GM18873 (cell line): Measurements from ENCODE around the gene ALDH3A1.

Experiments used
- ATAC-seq: cut with Tn5 transposase; IDR thresholded peaks from one replicate; pipeline ENCODE4 v1.9.1; 2021; ENCODE audit warnings: mild to moderate bottlenecking, moderate library complexity, moderate number of reproducible peaks; ENCODE audit not compliant: unreplicated experiment, low FRiP score

The ALDH3A1 gene

DNA sequence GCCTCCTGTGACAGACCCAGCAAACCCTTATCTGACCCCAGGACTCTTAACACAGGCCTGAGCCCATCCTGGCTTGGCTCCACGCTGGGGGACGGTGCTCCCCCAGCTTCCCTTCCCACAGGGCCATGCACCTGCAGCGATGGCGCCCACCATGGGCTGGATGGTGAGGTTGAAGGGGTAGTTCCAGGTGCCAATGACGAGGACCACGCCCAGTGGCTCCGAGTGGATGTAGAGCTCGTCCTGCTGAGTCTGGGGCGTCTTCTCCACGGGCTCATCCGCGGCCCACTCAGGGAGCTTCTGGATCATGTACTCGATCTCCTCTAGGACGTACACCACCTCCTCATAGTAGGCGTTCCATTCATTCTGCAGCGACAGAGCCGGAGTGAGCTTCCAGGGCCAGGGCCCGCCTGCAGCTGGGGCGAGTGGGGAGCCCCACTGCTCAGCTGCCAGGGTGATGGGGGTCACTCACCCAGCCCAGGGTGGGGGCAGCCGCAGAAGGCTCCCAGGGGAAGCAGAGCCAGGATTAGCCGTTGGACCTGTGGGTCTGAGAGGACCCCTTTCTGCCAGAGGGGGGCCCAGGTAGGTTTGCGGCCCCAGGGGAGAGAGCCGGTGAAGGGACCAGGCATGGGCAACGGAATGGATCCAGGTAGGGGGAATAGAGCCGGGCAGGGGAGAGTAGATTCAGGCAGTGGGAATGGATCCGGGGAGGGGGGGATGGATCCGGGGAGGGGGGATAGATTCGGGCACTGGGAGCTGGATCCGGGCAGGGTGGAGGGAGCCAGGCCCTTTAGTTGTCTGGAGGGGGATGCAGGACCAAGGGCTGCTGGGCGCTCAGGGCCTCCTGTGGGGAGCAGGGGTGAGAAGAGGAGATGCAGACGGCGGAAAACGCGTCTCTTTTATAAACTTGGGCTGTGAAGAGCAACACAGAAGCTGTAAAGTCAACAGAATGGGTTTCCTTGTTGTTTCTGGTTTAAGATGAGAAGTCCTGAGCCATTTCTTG is 4.7 kb downstream of the ALDH3A1 start:
- ATAC-seq, result no peak

DNA sequence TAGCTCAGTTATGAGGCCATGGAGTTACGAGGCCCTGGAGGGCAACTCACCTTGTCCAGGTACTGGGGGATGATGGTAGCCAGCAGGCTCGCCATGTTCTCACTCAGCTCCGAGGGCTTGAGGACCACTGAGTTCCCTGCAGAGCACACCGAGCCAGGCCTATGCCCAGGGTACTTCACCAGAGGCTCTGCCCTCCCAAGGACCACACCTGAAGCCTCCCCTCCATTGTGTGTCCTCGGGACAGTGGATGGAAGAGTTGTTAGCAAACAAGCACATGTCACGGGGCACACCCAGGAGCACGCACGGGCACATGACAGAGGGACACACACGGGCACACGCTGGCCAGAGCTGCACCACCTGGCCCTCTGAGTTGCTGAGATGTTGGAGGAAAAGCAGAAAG is 5.6 kb downstream of the ALDH3A1 start:
- ATAC-seq, result no peak

DNA sequence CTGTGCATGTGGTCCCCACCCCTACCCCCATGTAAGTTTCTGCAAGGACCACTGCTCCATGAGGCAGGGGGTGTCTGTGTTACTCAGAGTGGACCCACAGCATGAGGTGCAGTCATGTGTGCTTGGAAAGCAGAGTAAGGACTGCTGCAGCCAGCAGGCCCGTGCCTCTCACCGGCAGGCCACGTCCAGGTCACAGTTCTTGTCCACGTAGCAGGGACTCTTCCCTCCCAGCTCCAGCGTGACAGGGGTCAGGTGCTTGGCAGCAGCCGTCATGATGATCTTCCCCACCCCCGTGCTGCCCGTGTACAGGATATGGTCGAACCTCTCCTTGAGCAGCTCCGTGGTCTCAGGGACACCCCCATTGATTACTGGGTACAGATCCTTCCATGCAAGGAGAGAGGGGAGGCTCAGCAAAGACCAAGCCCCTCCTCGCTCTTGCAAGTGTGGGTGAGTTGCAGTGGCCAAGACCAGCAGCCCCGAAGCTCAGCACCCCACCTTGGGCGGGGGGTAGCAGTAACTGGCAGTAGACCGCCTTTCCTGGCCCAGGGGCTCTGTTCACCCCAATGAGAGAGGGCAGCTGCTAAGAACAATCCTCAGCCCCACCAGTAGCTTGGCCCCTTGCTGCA is 6.2 kb downstream of the ALDH3A1 start:
- no peak for ATAC-seq

GRCh38 chr17:19740933-19741332 is 7.2 kb downstream of the ALDH3A1 start:
- ATAC-seq, result no peak

DNA sequence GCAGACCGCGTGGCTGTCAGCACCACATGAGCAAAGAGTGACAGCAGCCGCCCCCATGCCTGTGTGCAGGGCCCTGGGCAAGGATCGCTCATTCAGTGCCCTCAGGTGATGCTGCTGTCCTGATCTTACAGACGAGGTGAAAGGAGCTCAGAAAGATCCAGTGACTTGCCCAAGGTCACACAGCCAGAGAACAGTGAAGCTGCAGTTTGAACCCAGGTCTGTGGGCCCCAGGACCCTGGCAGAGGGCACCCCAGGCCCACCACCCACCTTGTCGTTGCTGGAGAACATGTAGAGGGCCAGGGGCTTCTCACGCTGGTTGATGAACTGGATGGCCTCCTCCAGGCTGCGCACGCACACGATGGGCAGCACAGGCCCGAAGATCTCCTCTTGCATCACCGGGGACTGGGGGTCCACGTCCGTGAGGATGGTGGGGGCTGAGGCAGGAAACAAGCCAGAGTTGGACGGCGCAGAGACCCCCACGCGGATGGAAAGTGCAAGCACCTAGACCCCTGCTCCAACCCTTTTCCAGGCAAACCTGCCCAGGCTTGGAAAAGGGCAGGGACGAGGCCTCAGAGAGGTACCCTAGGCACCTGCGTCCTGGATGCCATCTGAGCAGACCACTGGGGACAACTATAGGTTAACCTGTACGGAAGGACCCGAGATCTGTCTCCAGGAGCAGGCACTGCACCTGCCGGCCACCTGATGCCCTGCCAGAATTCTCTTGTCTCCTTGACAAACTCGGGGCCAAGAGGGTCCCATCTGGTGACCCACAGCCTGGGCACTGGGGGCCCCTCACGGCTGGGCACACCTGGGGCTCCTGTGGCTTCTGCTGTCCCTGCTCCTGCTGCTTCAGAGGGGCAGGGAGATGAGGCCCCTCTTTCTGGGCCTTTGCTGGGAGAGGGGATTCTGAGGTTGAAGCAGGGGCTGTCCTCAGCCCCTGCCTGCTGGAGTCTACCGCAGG is 8.6 kb downstream of the ALDH3A1 start:
- no peak for ATAC-seq

DNA sequence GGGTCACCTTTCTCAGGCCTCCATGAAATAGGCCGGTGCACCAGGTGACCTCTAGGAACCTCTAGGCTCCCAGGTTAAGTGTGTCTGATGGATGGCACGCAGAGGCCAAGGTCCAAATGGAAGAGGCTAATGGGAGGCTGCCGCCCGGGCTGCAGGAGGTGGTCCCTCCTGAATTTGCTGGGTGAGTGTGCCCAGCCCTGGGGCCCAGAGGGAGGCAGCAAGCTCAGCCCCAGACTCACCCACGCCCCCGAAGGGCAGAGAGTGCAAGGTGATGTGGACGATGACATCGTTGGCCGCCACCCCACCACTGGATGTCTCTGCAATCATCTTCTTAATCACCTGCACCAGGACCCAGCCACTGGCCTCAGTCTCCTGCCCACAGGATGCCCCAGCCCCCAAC is 9.3 kb downstream of the ALDH3A1 start:
- no peak for ATAC-seq

DNA sequence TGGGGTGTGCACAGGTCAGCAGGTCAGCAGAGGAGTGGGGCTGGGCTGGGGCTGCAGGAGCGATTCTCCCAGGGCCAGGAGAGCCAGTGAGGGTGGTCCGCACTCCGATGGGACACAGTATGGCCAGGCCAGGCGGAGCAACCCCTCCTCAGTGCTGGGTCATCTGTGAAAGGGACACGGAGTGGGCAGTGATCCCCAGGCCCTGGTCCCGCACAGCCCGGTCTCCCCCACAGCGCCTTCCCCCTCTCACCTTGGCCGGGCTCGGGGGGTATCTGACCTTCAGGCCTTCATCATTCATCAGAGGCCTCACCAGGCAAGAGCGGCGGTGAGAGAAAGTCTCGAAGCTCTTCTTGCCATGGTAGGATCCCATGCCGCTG is 10.0 kb downstream of the ALDH3A1 start:
- ATAC-seq, result no peak

DNA sequence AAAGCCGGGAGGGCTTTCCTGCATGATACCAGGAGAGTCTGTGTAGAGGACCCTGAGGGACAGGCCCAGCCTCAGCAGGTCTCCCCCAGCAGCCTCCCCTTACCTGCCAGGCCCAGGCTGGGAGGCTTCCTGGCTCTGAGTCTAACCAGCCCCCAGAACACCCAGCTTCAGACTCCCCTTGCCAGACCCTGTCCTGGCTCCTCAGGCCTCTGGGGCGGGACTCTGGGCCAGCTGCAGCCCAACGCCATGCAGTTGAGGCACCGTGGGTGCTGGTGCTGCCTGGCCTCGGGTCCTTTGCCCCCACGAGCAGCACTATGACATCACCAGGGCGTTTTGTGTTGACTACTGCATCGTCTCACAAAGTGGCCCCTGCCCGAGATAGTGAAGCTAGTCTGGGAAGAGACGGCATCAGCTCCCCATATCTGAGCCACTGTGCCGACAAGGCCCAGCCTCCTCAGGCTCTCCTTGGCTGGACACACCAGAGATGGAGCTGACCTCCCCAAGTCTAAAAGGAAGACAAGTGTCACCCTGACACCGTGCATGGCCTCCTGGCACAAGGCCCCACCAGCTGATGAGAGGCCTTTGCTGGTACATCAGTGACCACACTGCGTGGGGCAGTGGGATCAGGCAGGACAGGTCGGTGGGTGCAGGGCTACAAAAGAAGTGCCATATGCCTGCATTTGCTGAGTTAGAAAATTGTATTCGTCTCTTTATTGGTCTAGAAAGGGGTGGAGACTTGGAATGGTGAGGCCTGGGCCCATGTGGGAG is 10.6 kb downstream of the ALDH3A1 start:
- ATAC-seq, result no peak

- no peak for ATAC-seq
Observed at GRCh38 chr17:19736071-19736470, 12.0 kb downstream of the ALDH3A1 start.

DNA sequence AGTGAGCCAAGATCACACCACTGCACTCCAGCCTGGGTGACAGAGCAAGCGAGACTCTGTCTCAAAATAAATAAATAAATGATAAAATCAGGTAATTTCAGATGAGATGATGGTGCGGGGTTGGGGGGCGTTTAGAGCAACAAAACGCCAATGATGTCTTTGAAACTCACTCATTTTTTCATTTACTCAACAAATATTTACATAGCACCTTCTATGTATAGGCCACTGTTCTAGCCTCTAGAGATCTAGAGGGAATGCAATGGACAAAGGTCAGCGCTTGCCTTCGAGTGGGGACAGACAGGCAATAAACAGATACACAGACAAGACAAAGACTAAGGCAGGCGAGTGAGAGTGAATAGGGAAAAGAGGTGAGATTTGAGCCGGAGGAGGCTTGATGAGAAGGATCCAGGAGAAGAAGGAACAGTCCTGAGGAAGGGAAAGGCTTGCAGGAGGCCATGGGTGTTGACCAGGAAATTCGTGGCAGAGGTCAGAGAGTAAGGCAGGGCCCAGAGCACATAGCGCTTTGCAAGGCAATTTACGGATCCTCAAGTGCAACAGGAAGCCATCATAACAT is 14.1 kb downstream of the ALDH3A1 start:
- no peak for ATAC-seq

GRCh38 chr17:19731626-19732025 is 16.5 kb downstream of the ALDH3A1 start:
- no peak for ATAC-seq

- ATAC-seq, result no peak
Observed at GRCh38 chr17:19730843-19731242, 17.3 kb downstream of the ALDH3A1 start.

DNA sequence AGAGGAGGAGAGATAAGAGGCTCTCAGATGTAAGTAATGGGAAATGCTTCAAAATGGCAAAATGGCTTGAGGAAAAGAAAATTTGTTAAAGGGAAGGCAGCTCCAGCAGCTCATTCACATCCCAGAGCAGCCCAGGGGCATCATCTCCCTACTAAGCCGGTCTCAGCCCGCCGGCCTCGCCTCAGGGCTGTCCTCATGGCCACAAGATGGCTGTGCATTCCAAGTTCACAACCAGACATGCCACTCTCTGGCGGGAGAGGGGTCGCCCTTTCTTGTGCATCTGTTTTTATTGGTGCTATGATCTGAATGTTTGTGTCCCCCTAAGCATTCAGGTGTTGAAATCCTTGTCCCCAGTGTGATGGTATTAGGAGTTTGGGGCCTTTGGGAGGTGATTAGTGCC is 18.2 kb downstream of the ALDH3A1 start:
- no peak for ATAC-seq

GRCh38 chr17:19728084-19728495 is 20.0 kb downstream of the ALDH3A1 start:
- no peak for ATAC-seq

DNA sequence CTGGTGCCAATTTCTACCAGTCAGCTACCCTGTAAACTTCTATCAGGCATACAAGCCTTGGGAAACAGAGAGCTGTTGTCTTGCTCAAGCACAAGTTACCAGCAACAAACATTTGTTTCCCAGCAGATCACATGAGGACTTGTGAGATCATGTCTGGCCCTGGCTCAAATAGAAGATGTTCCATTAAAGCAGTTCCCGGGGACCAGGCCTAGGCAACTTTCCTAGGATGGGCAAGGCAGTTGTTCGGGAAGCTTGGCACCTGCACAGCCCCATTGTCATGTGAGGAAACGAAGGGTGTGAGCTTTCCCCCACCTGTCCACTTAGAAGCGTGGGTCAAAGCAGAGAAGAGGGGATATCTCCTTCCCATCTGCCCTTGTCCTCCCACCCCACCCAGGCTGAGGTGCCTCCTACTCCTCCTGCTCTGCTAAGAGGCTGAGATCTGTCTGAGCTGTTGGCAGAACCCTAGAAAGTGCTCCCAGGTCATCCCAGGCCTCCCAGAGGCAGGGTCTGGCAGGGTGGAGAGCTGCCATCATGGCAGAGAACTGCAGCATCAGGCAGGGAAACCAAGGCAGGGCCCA is 20.5 kb downstream of the ALDH3A1 start:
- ATAC-seq, result no peak

DNA sequence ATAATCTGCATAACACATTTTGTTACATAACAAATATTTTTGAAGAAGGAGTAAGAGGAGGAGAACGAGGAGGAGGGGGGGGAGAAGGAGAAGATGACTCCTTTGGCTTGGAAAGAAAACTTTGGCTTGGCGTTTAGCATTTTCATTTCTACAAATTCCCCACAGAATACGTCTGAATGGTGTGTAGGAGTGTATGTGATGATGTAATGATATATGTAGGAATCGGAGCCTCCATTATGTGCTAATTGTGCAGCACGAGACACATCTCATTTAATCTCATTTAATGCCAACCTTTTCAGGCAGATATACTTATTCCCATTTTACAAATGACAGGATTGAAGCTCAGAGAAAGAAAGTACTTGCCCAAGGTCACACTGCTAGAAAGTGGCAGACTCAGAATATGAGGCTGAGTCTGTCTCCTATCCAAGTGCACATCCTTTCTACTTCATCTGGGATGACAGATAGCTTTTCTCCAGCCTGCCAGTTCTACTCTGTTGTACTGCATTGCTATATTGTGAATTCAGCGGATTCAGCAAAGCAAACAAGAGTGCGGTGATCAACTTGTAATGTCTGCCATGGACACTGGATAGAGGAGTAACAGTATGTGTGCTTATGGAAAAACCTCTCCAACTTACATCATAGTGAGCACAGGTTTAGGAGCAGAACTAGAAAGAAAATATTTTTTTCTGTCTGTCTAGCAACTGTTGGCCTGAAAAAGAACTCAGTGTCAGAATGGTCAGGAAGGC is 21.3 kb downstream of the ALDH3A1 start:
- ATAC-seq, result no peak

- ATAC-seq, result no peak
Observed at GRCh38 chr17:19725486-19725885, 22.6 kb downstream of the ALDH3A1 start.
